Endothelial cell (in vitro differentiated cells): ENCODE results near the gene AIM2. TPM values are rescaled to one million over a fixed set of nuclear protein-coding genes. Genes with fewer than 3 reads are reported as not detected.

Experiments
- DNase-seq: peaks from one replicate; pipeline ENCODE4 v3.0.0; 2021; ENCODE audit warnings: low spot score
- H3K27ac Mint-ChIP-seq: one replicate; pipeline ENCODE4 v1.8.0; 2021; ENCODE audit warnings: mixed read lengths, inconsistent platforms; ENCODE audit not compliant: unreplicated experiment
- H3K27me3 Mint-ChIP-seq: one replicate; pipeline ENCODE4 v1.8.0; 2021; ENCODE audit warnings: mild to moderate bottlenecking, moderate library complexity, mixed read lengths, inconsistent platforms; ENCODE audit not compliant: unreplicated experiment
- H3K36me3 Mint-ChIP-seq: one replicate; pipeline ENCODE4 v1.8.0; 2021; ENCODE audit warnings: mild to moderate bottlenecking, low read depth, mixed read lengths, inconsistent platforms; ENCODE audit not compliant: unreplicated experiment
- H3K4me1 Mint-ChIP-seq: one replicate; pipeline ENCODE4 v1.8.0; 2021; ENCODE audit warnings: mild to moderate bottlenecking, mixed read lengths, inconsistent platforms; ENCODE audit not compliant: unreplicated experiment
- H3K4me3 Mint-ChIP-seq: one replicate; pipeline ENCODE4 v1.8.0; 2021; ENCODE audit warnings: mild to moderate bottlenecking, mixed read lengths, inconsistent platforms; ENCODE audit not compliant: unreplicated experiment
- H3K9me3 Mint-ChIP-seq: one replicate; pipeline ENCODE4 v1.8.0; 2021; ENCODE audit warnings: mixed read lengths, inconsistent platforms; ENCODE audit not compliant: unreplicated experiment
- CTCF ChIP-seq: fragments of 200-600 bp; sonication (generic); IDR thresholded peaks from one replicate; pipeline ENCODE4 v1.5.0; 2021; ENCODE audit warnings: antibody characterized with exemption; ENCODE audit not compliant: unreplicated experiment
- total RNA-seq: library from RNA; stranded (reverse); fragmentation: NEBNext Ultra II Directional; extraction: Animal tissue kit (Norgen Biotek cat#: 25700); gene quantifications from one replicate; pipeline ENCODE4 v1.2.1, GENCODE V29; 2021; ENCODE audit not compliant: unreplicated experiment

Gene AIM2
- total RNA-seq, 1 donor from 2014 or later: 29.2 TPM

- DNase-seq: no peak
- H3K9me3 Mint-ChIP-seq: no peaks in the 10 kb centered on the region
- TF ChIP-seq CTCF: no peak
- peaks cover 16% of the 10 kb centered on the region for H3K4me1 Mint-ChIP-seq
- peaks cover 12% of the 10 kb centered on the region for H3K36me3 Mint-ChIP-seq
- H3K4me3 Mint-ChIP-seq: no peak overlapping the region
- H3K27me3 Mint-ChIP-seq: no peaks in the 10 kb centered on the region
- no peak overlapping the region for H3K27ac Mint-ChIP-seq
These were observed 7.7 kb downstream of the AIM2 start for GRCh38 chr1:159068886-159069285.

GRCh38 chr1:159067699-159068621 is 8.6 kb downstream of the AIM2 start:
- no peaks in the 10 kb centered on the region for H3K9me3 Mint-ChIP-seq
- H3K27me3 Mint-ChIP-seq: no peaks in the 10 kb centered on the region
- no peak overlapping the region for H3K4me3 Mint-ChIP-seq
- H3K27ac Mint-ChIP-seq: peak overlapping the region; percentile 32
- peaks cover 20% of the 10 kb centered on the region for H3K36me3 Mint-ChIP-seq
- H3K4me1 Mint-ChIP-seq: peaks cover 16% of the 10 kb centered on the region
- no peak for TF ChIP-seq CTCF
- DNase-seq: no peak

GRCh38 chr1:159066108-159066507 is 10.5 kb downstream of the AIM2 start:
- H3K4me1 Mint-ChIP-seq: peaks cover 16% of the 10 kb centered on the region
- no peak for TF ChIP-seq CTCF
- H3K27ac Mint-ChIP-seq: no peak overlapping the region
- DNase-seq: no peak
- H3K36me3 Mint-ChIP-seq: peaks cover 26% of the 10 kb centered on the region
- no peak overlapping the region for H3K4me3 Mint-ChIP-seq
- no peaks in the 10 kb centered on the region for H3K9me3 Mint-ChIP-seq
- no peaks in the 10 kb centered on the region for H3K27me3 Mint-ChIP-seq

- H3K4me3 Mint-ChIP-seq: no peak overlapping the region
- peaks cover 16% of the 10 kb centered on the region for H3K4me1 Mint-ChIP-seq
- no peak for DNase-seq
- H3K9me3 Mint-ChIP-seq: no peaks in the 10 kb centered on the region
- H3K36me3 Mint-ChIP-seq: peaks cover 31% of the 10 kb centered on the region
- TF ChIP-seq CTCF: no peak
- H3K27me3 Mint-ChIP-seq: no peaks in the 10 kb centered on the region
- H3K27ac Mint-ChIP-seq: no peak overlapping the region
These were observed 11.5 kb downstream of the AIM2 start for GRCh38 chr1:159065106-159065505.

GRCh38 chr1:159058751-159059150 is 17.8 kb downstream of the AIM2 start:
- H3K9me3 Mint-ChIP-seq: no peaks in the 10 kb centered on the region
- no peak for DNase-seq
- H3K4me1 Mint-ChIP-seq: peaks cover 22% of the 10 kb centered on the region
- H3K36me3 Mint-ChIP-seq: peaks cover 48% of the 10 kb centered on the region
- TF ChIP-seq CTCF: no peak
- H3K27ac Mint-ChIP-seq: peak overlapping the region; percentile 45
- H3K4me3 Mint-ChIP-seq: no peak overlapping the region
- peaks cover 3% of the 10 kb centered on the region for H3K27me3 Mint-ChIP-seq
